Activated CD4-positive, alpha-beta T cell treated with anti-CD3 and anti-CD28 coated beads for 1 hour (primary cell): Measurements from ENCODE around the gene NFIX.

Experiments
- DNase-seq: peaks from one replicate; pipeline ENCODE4 v3.0.0-alpha.2; 2020

Gene NFIX

DNA sequence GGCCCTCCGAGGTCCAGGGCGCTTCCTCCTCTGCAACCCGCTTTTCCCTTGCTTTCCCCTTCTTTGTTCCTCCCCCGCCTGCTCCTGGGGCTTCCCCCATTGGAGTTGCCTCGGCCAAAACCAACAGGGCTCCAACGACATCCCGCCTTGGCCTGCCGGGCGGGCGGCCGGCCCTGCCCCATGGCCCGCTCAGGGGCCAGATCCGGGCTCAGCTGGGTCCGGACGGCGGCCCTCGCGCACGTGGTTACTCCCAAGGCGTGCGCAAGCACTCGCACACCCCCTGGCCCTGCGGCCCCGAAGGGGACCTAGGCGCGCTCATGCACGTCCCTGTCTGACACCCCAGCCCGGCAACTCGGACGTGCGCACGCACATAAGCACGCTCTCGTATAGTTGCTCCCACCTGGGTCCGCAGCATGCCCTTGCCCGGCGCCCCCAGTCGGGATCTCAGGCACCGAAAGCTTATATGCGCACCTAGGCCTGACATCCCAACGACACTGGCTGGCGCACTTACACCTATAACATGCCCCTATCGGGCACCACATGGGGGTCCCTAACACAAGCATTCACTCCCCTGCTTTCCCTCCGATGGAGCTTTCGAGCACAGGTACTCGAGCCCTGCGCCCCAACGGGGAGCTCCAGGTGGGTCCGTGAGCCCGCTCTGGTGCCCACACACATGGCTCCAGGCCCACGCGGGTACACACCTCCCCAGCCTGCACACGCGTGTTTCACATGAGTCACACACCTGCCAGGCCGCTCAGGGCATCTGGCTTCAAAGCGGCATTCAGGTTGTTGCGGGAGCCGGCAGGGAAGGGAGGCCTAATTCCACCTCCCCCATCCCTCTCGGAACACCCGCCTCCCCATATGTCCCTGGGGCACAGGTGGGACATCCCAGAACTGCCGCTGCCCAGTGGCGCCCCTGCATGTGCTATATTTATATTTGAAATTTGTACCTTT lies 15.0 kb downstream of the NFIX start:
- DNase-seq: no peak

DNA sequence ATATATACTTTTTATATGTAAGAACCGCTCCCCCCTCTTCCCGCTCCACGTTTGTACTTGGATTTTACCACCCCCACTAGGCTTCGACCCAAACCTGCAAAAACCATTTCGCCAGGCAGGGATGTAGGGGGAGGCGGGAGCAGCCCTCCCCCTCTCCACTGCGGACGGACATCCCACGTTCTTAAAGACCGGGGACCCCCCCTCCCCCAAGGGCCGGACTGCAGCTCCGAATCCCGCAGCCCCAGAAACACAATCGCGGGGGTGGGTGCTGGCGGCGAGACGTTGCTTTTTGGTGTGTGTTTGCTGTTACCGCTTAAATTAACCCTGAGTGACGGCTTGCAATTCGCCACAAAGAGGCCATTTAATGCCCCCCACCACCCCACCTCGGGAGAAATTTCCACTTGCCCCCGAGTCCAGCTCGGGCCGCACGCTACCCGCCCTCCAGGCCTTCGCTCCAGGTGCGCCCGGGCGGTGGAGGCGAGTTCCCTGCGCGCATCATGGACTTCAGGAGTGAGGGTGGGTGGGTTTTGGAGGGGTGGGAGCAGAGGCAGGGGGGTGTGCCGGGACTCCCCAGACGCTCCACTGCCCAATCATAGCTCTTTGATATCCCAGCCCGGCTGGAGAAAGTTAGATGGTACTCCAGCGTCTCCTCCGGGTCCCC lies 15.8 kb downstream of the NFIX start:
- DNase-seq: no peak

DNA sequence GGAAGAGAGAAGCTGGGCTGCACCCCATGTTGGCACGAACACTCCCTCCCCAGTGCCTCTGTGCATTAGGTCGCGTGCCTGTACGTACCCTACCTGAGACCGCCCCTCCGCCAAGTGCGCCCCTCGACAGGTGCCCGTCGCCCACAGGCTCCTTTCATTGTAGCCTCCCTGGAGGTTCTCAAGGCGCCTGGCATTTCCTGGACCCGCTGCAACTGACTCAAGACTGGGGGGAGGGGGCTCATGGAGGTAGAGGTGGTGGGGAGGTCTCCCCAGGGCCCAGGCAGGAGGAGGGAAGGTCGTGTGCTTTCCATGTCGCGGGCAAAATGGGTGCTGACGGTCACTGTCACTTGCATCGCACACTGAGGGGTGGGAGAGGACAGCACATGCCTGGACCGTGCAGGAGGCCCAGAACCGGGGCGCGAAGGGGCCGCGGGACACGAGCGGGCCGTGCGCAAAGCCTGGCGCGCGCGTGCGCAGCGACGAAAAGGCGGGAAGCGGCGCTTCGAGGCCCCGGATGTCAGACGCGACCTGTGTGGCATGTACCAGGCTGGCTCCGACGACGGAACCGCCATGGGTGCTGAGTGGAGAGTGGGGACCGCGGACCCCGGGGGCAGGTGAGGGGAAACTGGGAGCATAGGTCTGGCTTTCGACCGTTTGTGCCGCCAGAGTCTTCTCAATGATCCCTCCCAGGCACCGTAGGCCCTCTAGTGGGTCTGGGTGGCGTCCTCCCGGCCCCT lies 16.5 kb downstream of the NFIX start:
- DNase-seq: no peak

DNA sequence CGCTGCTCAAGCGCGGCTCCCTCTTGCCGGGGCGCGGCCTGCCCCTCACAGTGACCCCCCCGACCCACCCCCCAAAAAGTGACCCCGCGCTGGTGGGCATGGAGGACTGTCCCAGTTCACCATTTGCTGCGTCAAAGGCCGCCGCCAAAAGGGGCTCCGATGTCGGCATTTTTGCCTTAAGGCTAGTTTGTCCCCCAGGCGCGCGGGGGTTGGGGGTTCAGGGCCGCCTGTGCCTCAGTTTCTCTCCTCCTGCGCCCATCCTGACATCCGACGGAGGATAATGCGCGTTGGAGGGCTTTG lies 17.1 kb downstream of the NFIX start:
- no peak for DNase-seq

DNA sequence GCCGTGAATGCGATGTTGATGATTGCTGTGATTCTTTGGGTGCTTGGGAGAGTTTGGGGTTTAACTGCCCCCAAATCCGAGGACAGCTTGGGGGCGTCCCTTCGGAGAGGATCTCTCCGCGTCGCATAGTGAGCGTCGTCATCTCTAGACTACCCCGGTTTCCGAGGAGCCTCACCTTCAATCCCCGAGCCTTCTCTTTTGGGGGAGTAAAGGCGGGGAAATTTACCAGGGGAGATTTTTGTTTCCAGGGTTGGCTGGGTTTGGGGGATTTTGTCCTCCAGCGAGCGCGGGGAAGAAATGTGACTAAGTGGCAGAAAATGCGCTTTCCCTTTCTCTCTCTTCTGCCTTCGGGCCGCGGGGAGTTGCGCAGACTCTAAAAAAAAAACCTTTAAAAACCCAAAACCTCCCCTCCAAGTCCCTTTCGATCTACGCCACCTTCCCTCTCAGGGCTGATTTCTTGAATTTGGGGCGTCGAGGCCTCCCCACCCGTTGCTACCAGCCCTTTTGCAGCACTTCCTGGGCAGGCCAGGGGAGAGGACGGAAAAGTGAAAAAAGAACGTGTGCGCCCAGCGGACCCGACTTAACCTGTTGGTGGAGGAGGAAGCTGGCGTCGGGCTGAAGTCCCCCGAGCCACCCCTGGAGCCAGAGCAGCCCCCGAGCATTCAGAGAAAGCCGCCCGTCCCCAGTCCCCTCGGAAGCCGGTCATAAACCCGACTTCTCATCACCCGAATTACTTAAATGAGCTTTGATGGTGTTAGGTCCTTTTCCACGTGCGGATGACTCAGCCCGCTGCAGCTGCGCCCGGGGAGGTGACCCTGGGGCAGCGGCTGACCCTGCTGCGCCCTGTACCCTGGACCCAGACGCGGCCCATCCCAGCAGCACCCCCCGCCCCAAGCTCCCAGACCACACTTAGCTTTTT lies 17.7 kb downstream of the NFIX start:
- DNase-seq: no peak

DNA sequence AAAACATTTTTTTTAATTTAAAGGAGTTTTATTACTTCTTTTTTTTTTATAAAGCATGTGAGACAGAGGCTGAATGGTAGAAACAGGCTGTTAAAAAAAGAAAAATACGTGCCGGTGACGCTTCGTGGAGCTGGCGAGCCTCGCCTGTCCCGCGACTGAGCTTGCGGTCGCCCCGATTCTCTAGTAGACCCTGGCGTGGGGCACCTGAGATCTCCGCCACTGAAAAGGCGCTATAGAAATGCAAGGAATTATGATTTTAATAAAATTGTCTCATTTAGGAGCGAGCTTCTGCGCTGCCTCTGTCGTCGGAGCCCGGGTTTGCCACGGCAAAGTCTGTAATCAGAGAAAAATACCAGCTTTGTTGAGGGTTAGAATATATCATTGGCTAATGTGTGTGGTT lies 18.4 kb downstream of the NFIX start:
- DNase-seq: no peak

DNA sequence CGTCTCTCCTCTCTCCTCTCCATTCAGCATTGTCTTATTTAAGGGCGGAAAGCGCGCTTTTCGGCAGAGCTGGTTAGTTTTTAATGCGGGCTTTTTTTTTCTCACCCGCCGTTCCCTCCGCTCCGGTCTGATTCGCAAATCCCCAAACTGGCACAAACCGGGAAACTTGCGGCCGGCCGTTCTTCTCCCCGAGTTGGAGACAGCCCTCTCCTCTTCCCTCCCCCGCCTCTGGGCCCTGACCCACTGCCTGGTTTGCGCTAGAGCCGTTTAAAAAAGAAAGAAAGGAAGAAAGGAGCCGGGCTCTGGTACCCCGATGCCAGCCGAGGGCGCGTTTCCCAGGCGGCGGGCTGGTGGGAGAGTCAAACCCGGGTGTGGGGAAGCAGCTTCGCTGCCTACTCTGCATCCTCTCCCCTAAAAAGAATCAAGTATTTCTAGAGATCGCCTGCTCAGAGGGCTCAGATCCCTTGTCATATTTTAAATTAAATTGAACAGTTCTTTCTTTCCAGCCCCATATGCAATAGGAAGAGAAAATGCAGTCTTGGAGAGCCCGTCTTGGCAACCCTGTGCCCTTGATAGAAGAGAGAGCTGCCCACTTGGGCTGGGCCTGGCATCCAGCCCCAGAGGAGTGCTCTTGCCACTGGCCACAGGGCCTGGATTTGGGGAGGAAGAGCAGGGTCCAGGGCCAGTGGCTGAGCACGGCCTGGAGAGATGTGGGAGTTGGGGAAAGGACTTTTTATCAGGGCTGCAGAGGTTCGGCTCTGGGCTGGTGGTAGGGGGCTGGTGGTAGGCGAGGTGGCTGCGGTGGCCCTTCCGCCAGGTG lies 19.0 kb downstream of the NFIX start:
- no peak for DNase-seq

DNA sequence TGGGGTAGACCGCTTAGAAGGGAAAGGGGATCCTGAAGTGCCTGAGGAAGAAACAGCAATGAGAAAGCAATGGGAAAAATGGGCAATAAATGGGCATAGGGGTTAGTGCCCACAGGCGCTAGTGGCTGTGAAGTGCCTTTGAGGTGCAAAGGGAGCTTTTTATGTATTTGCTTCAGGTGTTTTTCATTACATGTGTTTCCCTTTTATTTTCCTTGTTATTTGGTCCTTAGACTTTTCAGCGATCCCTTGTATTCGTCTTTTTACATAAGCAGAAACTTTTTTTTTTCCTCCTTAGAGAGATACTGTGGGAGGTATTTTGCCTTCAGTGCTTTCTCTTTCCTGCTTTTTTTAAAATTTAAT lies 19.6 kb downstream of the NFIX start:
- no peak for DNase-seq

DNA sequence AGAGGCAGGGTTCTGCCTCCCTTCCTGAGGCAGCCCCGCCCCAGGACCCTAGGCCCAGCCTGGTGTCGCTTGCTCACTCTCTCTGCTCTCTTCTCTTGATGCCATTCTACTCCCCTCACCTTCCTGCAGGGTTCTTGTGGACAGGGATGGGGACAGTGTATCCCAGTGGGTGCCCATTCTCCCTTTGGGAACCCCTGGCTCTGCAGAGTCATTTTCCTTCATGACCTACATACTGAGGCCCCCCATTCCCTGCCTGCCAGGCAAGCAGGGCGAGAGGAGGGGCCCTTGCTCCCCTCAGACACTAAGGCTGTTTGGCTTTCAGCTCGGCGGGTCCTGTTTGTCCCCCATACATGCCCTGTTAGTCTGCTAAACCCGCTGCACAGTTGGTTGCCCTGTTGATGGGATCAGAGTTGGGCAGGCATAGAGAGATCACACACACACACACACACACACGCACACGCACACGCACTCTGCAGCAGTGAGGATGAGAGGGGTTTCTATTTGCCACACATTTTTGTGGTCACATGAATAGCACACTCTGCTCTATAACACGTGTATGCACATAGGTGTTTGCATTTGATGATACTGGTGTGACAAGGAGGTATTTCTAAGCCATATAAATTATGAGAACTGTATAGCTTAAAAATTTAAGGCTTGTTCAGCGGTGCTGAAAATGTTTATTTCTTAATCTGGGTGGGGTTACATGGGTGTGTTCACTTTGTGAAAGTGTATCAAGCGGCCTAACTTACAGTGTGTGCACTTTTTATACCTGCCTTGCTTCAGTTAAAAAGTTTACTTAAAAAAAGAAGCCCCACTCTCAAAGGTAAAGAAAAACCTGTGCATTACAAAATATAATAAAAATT lies 20.3 kb downstream of the NFIX start:
- no peak for DNase-seq

DNA sequence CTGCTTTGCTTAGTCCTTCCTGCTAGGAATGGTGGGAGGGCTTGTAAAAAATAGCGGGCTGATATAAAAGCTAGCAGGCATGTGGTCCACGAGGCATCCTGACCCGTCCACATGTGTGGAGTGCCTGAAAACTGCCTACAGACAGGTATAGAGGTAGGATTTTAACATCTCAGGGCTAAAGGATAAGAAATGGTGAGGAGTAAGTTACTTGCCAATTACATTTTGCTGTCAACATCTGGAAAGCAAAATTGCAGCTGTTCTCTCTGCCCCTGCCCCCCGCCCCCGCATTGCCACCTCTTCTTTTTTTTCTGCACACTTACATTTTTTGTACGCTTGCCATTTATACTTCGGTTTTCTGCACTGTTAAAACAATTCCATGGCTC lies 21.0 kb downstream of the NFIX start:
- no peak for DNase-seq

DNA sequence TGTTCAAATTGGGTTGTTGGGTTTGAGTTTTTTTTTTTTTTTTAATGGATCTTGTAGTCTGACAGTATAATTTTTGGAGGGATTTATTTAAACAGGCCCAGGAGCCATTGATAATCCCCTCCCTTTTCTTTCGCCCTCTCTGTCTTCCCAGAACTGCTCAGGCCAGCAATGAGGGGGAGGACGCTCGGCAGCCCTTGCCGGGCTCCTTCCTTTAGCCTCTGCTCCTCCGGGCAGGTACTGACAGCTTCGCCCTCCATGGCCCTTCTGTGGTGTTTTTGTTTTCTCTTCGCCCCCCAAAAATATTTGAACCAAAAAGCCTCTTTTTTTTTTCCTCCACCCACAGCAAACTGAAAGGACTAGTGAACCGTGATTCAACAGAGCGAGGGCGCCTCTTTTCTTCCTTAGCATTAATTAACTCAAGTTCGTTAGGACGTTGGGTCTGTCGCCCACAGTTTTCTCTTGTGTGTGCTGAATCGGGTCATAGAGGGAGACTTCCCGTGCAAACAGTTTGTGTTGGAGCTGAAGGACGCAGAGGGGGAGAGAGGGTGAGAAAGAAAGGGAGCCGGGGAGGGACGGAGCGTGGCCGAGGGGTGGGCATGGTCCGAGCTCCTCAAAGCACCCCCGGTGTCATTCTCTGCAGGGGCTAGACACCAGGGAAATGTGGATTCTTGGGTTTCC lies 21.5 kb downstream of the NFIX start:
- no peak for DNase-seq

DNA sequence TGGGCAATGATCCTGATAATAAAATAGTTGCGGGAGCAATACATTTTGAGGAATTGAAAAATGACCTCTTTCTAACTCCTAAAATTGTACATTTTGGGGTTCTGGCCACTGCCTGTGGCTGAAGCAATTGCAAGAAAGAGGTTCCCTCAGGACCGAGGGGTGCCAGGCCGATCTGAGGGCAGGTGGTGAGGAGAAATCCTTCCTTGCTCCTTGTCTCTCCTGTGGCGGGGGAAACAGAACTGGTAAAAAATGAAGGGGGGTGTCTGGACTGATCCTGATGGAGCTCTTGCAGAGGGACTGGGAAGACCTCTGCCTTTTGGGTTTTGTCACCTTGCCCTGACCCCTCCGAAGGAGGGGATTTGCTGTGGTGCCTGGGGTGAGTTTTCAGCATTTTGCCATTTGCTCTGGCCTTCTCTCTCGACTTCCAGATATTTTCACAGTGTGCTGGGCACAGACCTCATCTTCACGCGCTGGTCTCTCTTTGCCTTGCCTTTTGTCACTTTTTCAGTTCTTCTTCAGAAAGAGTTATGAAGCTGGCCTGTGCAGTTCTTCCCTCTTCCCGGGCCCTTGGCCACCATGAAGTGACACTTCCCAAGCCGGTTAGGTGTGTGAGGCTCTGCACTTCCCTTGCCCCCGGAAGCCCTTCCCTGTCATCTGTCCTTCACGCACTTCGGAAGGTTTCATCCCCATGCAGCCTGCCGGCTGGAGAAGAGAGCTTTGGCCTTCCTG lies 22.2 kb downstream of the NFIX start:
- no peak for DNase-seq

DNA sequence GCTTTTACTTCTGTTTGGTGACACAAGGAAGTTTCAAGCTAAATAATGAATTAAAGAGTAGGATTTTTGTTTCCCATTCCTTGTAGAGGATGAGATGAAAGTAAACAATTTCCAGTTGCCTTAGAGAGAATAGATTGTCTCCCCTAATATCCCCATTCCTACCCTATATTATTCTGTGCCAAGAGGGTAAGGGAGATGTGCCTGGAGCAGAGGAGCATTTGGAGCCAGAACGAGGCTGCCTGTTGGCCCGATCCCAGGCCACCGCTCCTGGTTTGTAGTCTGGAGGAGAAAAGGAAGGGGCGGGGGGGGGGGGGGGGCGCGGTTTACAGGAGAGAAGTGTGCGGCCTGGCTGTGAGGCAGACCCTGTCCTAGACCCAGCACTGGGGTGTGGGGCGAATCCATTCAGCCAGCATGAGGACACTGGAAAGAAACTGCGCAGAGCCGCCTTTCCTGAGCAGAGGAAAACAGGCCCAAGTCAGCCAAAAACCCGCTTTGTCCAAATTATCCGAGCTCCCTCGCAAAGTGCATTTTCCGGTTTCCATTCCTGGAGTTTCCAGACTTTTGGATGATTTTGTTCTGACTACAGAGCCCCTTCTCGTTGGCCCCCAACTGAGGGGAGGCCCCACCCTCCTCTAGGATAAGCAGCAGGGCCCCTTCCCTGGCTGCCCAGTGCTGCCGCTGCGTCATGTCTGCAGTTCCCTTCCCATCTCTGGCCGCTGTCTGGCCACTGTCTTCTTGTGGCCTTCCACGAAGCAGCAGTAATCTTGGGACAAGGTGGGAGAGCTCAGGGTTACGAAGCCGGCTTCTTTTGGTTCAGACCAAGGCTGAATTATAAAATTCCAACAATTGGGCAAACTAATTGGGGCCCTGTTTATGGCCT lies 23.0 kb downstream of the NFIX start:
- no peak for DNase-seq

DNA sequence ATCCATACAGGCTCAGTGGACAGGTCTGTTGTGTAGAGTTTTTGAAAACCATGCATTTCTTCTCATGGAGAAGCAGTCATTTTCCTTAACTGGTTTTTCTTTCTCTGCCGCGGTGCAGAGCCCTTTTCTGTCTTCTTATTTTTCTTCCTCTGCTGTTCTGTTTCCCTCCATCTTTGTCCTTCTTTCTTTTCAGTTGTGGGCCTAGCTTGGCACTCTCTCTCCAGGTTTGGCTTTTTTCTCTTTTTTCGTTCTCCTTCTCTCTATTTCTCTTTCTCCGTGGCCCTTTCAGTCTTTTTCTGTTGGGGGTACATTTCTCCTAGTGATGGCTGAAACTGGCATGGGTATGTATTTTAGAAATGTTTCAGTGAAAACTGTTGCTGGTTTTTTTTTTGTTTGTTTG lies 24.1 kb downstream of the NFIX start:
- DNase-seq: no peak

DNA sequence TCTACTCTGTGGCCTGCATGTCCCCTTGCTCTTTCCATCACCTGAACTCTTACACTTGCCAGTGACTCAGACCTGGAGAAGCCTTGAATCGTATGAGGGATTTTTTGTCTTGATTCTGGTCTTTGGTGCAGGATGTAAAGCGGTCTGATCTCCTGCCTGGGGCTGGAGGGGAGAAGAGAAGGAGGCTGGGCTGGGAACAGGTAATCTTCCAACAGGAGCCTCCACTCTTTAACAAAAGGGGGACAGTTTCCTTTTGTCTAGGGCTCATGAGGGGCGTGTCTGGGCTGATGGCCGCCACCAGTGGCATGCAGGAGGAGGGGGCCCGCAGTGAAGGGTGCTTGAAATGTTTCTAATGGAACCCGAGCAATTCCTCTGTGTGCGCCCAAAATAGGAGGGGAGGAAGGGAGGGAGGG lies 24.7 kb downstream of the NFIX start:
- no peak for DNase-seq

DNA sequence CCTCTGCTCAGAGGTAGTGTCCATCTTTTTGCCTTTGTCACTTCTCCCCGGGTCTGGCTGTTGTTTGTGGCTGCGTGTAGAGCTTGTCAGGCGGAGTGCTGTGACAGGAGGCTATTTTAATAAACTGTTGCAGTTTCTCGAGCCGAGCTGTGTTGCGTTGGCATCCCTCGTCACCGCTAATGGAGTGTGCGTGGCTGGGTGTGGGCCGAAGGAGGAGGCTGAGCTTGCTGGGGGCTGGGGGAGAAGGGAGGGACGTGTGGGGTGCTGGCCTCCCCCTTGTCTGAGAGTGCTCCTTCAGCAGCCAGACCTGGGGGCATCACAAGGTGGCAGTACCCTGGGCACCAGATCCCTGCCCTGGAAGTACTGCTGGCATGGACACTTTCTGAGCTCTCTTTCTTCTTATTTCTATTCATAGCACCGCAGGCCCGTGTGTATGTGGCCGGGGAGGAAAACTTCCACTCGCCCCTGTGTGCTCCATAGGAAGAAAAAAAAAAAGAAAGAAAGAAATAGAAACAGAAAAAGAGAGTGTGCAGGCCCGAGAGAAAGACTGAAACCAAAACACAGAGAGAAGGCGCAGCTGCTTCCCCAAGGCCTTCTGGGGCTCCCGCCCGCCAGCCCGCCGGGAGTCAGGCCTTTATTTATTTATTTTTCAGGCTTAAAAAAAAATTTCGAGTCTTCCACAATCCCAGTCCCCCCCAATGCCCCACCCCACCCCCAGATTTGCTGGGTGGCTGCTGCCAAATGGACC lies 27.0 kb downstream of the NFIX start:
- no peak for DNase-seq

DNA sequence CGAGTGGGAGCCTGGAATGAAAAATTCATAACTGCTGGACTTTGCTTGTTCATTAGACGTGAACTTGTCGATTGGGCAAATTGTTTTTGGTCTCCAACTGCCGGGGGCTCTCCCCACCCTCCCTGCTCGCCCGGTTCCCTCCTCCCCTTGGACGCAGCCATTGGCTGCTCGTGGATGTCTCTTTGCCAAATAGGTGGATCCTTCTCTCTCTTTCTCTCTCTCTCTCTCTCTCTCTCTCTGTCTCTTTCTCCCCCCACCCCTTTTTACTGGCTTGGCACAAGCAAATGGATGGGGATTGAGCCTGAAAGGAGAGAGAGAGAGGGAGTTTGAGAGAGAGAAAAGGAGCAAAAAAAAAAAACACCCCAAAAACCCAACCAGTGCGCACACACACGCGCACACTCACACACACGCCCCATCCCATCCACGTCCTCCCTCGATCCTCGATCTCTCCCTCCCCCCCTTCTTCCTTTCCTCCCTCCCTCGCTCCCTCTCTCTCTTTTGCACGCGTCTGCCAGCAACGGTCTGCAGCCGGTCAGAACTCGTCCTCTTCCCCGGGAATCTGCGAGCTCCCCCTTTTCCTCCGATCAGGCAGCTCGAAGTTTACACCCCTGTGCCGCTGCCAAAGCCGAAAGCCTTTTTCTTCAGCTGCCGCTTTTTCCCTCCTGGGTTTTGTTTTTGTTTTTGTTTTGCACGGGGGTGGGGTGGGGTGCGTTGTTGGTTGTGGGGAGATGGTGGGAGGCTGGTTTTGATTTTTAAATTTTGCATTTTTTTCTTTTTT lies 27.8 kb downstream of the NFIX start:
- DNase-seq: no peak
